Left lobe of liver (tissue), 2 donors: Measurements from ENCODE around the gene ST3GAL6. TPM values are rescaled to one million over a fixed set of nuclear protein-coding genes. Genes with fewer than 3 reads are reported as not detected.
"Not testable (repeated sequence)": the region's sequence is repeated elsewhere in the genome, so short reads cannot be mapped to it uniquely, and the experiment has no call there.

Experiments
- ATAC-seq: fragments of 200-7000 bp; cut with Tn5 transposase; one replicate; pipeline ENCODE4 v1.9.1; 2020; ENCODE audit warnings: mild to moderate bottlenecking, moderate library complexity
- DNase-seq: peaks from one replicate; pipeline ENCODE4 v3.0.0-alpha.2; 2020; ENCODE audit warnings: low spot score
- total RNA-seq: library from RNA; stranded (reverse); gene quantifications from one replicate; pipeline ENCODE4 v1.2.1, GENCODE V29; 2021
- donor health status: DM: no; HTN: no; CAD: no; lungs with moderate emphysema.
- donor health status: DM: no; HTN: yes; CAD: no.

Gene ST3GAL6
- total RNA-seq, 1 donor from 2014 or later, result 41.8 TPM

DNA sequence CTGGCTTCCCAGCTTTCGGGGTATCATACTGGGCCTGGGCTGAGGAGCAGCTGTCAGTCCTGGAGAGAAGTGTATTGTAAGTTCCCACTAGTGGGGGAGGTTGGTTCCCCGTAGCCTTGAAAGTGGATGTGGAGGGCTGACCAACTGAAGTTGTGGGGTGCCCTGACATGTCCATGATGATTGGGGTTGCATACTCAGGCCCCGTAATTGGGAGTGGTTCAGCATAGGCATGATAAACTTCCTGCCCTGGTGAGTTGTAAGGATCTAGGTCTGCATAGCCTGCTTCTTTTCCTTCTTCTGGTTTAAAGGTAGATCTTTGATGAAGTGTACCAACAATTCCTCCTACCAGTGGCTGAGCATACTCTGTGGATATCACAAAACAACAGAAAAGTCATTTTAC, 36.3 kb downstream of the ST3GAL6 start:
- no peak for ATAC-seq

DNA sequence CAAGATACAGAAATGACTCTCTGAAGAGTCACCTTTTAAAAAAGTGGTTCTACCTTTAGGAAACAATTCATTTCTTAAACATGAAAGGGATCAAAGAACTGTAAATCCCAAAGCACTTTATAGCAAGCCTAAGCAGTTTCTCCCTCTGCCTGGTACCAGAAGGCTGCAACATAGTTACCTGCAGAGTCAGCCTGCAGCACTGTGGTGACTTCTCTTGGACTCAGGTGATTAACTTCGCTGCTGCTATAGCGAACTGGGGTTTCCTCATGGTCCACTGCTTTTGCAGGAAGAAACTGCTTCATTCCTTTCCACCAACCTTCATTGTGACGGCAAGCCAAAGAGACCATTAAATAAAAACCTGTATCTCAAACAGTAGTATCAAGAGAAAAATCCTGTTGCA, 37.3 kb downstream of the ST3GAL6 start:
- no peak for ATAC-seq
- DNase-seq, result no peak

More for the DNA sequence above, 36.3 kb downstream of the ST3GAL6 start:
- no peak for DNase-seq

DNA sequence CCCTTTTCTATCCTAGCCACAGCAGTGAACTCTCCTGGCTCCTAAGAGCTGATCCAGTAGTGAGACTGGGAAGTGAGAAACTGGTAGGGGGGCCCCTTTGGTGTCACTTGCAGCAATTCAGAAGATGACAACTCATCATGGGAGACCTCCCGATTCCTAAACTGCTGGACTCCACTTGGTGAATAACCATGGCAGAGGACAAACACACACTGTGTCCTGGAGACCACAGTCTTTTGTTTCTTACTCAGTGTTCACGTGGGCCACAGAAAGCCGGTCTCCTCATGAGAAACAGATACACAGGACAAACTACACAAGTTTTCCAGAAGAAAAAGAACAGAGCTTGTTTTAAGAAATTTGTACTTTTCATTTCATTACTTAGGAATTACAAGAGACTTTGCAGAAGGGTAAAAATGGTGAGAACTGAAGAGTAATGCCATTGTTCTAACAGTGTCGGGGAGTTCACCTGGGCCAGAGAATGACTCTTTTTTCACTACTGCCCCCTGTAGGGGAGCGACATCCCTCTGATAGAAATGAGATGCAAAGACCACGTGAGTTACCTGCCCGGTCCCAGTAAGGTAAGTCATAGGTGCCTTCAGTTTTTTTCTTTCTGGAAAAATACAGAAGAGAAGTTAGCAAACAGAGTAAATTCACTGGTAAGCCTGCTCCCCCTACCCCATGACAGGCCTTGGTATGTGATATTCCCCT, 38.1 kb downstream of the ST3GAL6 start:
- no peak for DNase-seq
- no peak for ATAC-seq

DNA sequence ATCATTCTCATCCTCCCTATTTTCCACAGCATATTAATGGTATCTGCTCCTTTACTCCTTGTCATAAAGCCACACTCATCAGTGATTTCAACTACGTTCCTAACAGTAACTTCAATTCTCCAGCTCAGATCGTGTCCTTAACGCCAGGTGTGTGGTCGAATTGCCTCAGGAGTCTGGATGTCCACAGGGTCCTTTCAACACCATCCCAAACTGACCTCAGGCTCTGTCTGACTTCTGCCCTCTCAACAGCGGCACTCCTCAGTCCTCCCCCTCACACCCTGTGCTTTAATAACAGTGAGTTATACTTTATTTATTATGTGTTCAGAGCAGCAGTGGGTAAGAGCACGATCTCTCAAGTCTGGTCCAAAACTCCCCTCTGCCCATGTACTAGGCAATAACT, 42.4 kb downstream of the ST3GAL6 start:
- ATAC-seq (no peak), DNase-seq (no peak)

DNA sequence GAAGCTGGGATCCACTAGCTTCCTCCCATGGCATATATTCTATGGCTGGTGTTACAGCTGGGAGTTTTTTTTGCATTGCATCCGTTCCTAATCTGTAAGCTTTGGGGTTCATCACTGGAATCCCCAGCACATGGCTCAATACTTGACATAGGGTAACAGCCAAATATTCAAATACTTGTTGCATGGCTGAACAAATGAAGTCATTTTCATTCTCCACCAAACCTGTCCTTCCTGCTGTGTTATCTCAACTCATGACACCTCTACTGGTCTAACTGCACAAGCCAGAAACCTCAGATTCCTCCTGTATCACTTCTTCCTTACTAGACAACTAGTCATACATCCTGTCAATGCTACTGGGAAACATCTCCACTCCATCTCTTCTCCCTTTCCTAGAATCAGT, 43.4 kb downstream of the ST3GAL6 start:
- no peak for ATAC-seq
- no peak for DNase-seq

DNA sequence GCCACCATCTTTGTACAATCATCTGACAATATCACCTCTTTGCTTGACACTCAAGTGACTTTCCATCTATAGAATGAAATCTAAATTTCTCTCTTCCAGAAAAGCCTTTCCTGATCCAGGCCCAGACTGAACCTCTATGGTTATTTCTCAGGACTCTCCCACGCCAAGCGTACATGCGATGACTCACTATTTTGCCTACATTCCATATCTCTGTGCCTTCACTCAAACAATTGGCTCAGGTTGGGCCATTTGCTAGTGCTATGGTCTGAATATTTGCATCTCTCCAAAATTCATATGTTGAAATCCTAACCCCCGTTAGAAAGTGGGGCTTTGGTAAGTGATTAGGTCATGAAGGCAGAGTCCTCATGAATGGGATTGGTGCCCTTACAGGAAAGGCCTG, 43.9 kb downstream of the ST3GAL6 start:
- no peak for ATAC-seq

DNA sequence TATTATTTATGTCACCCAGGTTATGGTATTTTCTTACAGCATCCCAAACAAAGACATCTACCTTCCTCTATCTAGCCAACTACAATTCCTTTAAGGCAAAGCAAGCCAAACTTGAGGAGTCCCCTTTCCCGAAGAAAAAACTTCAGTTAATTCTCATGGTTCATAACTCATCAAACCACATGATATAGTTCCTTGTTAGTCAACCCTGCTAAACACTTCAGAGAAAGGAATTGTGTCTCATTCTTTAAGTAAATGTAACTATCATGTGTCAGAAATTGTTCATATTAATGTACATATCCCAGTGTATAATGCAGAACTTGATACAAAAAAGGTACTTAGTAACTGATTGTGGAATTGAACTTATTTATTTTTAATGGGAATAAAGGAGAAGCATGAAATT, 44.4 kb downstream of the ST3GAL6 start:
- DNase-seq (no peak), ATAC-seq (no peak)

More for the DNA sequence above, 43.9 kb downstream of the ST3GAL6 start:
- DNase-seq, result no peak

DNA sequence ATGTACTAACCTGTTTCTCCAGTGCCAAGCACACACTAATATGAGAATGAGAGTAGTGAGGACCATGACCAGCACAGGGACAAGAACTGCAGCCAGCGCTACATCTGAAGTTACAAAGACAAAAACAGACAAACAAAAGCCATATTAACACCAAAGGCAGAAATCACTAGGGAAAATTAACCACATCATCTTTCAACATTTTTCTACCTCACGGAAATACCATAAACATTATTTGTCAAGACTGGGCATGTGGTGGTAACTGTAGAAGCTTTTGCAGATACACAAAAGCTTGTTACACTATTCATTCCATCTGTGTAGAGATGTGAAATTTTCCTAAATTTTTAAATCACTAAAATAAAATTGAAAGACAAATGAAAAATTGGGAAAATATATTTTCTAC, 44.9 kb downstream of the ST3GAL6 start:
- DNase-seq, result no peak
- no peak for ATAC-seq

DNA sequence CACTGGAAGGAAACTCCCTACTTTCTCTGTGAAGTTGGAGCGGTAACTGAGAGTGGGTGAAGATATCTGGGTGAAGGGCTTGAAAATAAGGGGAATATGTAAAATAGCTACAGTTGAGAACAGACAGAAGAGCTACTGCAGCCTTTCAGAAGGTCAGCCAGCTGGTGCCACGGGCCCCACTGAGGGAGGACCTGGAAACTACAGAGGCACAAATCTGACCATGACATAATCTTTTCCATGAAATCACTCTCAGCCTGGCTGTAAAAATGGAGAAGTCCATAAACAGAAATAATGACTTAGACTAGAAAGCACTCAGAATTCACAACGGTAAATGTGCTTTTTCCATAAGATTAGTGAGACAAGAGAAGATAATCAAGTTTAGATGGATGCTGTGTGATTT, 46.4 kb downstream of the ST3GAL6 start:
- DNase-seq (no peak), ATAC-seq (no peak)

DNA sequence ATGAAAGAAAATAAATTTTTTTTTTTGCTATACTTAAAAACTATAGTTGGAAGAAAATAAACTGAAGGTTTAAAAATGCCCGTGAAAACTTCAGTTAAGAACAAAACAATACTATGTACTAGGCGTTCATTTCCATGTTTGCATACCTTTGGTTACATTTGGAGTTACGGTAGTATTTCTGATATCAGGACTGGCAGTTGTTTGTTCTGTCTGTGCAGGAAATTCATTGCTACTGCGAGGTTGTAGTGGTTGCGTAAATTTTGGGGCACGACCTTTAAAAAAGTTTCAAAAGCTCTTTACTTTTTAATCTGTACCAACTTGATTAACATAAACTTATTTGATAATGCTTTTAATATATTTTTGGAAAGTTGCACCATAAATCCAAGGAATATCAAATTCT, 47.9 kb downstream of the ST3GAL6 start:
- peak; percentile 50 for DNase-seq
- peak; percentile 73 for ATAC-seq

DNA sequence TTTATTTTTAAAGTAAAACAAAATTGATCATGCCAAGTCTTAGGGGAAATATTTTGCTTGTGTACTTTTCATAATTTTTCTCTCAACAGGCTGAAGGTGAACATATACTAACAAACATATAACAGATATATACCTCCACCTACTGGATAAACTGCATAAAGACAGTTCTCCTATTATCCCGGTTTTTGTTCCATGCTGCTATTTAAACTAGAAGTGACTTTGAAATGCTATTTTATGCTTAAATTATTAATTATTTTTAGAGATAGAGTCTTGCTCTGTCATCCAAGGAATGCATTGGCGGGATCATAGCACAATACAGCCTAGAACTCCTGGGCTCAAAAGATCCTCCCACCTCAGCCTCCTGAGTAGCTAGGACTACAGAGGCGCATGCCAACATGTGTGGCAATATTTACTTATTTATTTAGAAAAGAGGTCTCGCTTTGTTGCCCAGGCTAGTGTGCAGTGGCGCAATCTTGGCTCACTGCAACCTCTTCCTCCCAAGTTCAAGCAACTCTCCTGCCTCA, 49.8 kb downstream of the ST3GAL6 start:
- DNase-seq, result peak; percentile 85
- ATAC-seq, result peak; percentile 83

DNA sequence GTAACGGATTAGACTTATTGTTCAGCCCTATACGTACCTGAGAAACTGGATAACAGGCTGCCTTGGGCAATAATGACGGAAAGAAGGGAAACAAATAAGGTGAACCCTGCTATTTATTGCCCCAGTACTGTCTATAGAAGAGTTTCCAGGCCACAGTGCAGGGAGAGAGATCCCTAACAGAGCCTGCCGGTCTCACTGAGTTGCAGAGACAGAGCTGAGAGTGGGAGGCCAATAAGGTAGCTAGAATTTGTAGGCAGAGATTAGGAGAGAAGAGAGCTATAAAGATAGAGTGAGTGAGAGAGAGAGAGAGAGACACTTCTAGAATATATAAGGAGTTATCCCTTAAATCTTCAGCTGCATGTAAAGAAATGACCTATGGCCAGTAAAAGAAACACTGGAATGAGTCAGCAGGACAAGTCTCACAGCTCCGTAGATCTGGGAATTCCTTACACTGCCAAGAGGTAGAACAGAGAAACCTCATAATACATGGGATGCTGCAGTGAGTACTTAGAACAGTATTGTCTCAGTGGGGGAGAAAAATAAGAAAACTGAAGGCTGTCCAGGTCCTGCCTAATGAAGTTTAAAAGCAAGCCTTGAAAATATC, 51.8 kb downstream of the ST3GAL6 start:
- no peak for ATAC-seq
- DNase-seq, result no peak

DNA sequence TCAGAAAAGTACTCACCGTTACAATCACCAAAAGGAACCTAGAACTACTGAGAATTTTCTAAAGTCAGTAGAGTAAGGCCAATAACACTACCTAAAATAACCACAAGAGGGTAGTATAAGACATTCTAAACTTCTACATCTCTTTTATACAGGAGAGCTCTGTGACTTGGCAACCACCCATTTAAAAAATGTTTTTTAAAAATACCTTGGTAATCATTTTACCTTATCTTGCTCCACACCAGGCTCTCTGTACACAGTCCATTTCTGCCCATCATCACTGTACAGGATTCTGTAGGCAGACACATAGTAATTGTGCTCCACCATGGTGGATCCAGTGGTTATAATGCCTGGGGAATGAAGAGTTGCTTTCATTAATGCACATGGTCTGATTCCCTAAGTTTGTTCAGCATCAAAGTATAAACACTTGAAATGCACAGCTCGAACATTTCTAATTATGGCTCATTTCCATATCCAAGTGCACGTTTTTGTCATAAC, 54.5 kb downstream of the ST3GAL6 start:
- ATAC-seq (peak; percentile 77), DNase-seq (no peak)

DNA sequence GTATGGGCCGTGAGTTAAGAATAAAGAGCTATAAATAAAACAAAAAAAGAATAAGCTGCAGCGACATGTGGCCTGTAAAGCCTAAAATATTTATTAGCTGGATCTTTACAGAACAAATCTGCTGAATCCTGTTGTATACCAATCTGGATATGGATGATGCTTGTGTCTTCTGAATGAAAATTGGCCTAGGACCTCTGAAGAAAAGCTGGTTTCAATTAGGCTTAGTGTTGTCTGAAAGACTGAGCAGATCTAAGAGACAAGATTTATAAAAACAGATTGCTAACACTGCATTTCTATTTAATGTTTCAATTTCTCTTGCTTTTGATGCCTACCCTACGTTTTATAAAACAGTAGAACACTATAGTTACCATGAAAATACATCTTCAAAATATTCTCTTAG, 57.9 kb downstream of the ST3GAL6 start:
- ATAC-seq (no peak), DNase-seq (no peak)

DNA sequence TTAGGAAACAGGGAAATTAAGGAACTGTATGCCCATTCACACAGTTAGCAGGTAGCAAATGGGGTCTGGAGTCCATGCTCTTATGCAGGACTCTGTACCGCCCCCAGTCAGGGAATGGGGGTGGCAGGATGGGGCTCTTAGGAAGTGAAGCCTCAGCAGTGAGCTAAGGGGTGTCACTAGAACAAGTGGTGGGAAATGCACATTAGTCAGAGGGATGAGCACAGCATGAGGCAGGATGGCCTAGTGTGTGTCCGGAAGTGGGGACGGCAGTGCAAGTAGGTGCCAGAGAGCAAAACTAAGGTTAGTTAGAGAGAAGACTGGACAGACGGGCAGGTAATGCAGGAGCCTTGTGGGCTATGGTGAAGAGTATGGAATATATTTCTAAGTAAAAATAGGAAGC, 60.7 kb downstream of the ST3GAL6 start:
- no peak for ATAC-seq

DNA sequence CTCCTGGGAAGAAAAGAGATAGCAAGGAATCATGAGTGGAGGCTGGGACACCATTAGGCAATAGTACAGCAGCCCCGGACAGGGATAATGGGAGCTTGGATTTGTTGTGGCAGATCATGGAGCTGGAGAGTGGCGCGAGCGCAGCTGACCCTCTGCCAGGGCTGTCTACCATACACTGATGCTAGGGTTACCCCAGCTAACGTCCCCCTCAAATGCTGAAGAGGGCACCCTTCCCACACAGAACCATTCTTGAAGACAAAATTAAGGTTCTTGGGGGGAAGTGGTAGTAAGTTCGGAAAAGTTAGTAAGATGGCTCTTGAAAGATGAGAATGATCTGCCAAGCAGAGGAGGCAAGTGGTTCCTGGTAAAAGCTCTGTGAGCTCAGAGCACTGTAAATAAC, 61.1 kb downstream of the ST3GAL6 start:
- DNase-seq (no peak), ATAC-seq (no peak)

More for the DNA sequence above, 60.7 kb downstream of the ST3GAL6 start:
- DNase-seq, result no peak

DNA sequence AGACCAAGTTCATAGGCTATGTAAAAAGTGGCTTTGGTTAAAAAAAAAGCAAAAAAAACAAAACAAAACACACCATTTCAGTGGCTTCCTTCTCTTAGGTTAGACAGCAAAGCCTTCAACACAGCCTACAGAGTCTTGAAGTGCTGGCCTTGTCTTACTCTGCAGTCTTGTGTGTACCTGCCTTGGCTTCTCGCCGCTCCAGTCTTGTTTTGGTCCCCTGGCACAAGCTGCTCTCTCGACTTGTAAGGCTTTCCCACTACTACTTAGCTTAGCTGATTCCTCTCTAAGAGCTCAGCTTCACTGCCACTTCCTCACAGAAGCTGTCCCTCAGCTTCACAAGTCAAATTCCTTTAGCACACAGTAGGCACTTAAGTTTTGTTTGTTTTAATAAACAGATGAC, 63.0 kb downstream of the ST3GAL6 start:
- ATAC-seq (no peak), DNase-seq (no peak)

DNA sequence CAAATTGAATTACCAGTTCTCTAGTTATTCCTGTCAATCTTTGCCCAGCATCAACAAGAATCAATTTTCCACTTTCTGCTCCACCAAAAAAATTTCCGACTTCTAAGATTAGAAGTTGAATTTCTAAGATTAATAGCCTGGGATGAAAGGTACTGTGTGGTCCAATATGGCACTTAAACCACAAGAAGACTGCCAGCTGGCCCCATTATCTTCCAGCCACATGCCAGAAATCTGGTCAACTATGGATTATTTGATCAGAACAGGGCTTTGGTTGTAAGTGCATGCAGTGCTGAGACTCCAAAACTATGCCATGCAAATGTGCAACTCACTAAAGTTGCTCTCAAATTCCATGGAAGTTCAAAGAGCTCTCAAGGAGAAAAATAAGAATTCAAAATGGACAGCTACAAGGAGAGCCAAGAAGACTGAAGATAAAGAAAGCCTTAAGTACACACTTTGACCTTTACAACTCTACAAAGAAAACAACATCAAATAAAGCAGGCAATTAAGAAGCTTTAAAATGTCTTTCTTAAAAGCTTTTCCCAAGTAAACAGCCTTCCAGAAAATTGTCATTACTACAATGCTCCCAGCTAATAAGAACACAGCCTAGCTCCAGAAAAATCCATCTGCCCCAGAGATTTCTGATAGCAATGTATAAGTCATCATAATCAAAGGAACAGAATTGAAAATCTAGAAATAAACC, 64.2 kb downstream of the ST3GAL6 start:
- no peak for DNase-seq

DNA sequence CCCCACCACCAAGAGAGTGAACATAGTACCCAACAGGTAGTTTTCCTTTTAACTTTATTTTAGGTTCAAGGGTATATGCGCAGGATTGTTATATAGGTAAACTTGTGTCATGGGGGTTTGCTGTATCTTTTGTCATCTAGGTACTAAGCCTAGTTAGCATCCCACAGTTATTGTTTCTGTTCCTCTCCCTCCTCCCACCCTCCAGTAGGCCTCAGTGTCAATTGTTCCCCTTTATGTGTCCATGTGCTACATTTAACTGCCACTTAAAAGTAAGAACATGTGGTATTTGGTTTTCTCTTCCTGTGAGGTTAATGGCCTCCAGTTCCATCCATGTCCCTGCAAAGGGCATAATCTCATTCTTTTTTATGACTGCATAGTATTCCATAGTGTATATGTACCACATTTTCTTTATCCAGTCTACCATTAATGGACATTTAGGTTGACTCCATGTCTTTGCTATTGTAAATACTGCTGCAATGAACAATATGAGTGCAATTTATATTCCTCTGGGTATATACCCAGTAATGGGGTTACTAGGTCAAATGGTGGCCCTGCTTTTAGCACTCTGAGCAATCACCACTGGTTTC, 66.2 kb downstream of the ST3GAL6 start:
- DNase-seq (no peak), ATAC-seq (no peak)

More for the DNA sequence above, 64.2 kb downstream of the ST3GAL6 start:
- ATAC-seq, result no peak

DNA sequence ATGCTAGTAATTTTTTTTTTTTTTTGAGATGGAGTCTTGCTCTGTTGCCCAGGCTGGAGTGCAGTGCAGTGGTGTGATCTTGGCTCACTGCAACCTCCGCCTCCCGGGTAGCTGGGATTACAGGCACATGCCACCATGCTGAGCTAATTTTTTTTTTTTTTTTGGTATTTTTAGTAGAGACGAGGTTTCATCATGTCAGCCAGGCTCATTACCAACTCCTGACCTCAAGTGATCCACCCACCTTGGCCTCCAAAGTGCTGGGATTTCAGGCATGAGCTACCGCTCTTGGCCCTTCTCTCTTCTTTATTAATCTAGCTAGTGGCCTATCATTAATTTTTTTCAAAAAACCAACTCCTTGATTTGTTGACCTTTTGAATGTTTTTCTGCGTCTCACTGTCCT, 67.9 kb downstream of the ST3GAL6 start:
- DNase-seq, ATAC-seq: not testable (repeated sequence)

DNA sequence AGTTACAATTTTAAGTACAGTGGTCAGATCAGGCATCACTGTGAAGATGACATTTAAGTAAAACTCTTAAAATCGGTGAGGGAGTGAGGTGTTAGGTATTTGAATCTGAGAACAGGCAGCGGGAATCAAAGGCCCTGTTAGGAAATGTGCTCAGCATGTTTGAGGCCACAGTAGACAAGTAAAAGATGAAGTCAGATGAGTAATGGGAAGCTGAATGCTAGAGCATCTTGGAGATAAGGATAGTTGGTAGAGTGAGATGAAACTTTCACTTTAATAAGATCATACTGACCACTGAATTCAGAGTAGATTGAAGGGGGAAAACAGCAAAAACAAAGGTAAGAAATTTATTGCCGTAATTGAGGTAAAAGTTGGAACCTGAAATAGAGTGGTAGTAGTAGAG, 76.7 kb downstream of the ST3GAL6 start:
- DNase-seq (no peak), ATAC-seq (no peak)
